ENCODE measurements around the gene TLCD2. TPM values are rescaled to one million over a fixed set of nuclear protein-coding genes. Genes with fewer than 3 reads are reported as not detected.

TLCD2 gene
- total RNA-seq, 6 experiments from 2014 or later, result 2.7 to 3.8 (median 3.2) TPM

GRCh38 chr17:1732833-1733321 lies 22.7 kb upstream of the TLCD2 start:
- H3K4me3 Mint-ChIP-seq, result no peak overlapping the region
- H3K27me3 Mint-ChIP-seq (ENCODE audit: insufficient read depth), result peaks cover 4% of the 10 kb centered on the region
- H3K9me3 Mint-ChIP-seq, result no peaks in the 10 kb centered on the region
- peaks cover 20% of the 10 kb centered on the region for H3K36me3 Mint-ChIP-seq (ENCODE audit: low read depth)
- H3K27ac Mint-ChIP-seq, result no peak overlapping the region
- H3K4me1 Mint-ChIP-seq (ENCODE audit: low read depth), result peaks cover 16% of the 10 kb centered on the region
- TF ChIP-seq CTCF (IDR thresholded peaks at IDR 0.05), result no peak
- no peak for DNase-seq

GRCh38 chr17:1732241-1732832 lies 22.2 kb upstream of the TLCD2 start:
- H3K9me3 Mint-ChIP-seq, result no peaks in the 10 kb centered on the region
- H3K36me3 Mint-ChIP-seq (ENCODE audit: low read depth), result peaks cover 16% of the 10 kb centered on the region
- TF ChIP-seq CTCF (IDR thresholded peaks at IDR 0.05), result no peak
- peaks cover 4% of the 10 kb centered on the region for H3K27me3 Mint-ChIP-seq (ENCODE audit: insufficient read depth)
- no peak for DNase-seq
- H3K4me3 Mint-ChIP-seq, result no peak overlapping the region
- H3K4me1 Mint-ChIP-seq (ENCODE audit: low read depth), result peaks cover 16% of the 10 kb centered on the region
- H3K27ac Mint-ChIP-seq, result no peak overlapping the region

- peaks cover 4% of the 10 kb centered on the region for H3K27me3 Mint-ChIP-seq (ENCODE audit: insufficient read depth)
- peak overlapping the region; percentile 90 for H3K27ac Mint-ChIP-seq
- H3K9me3 Mint-ChIP-seq, result no peaks in the 10 kb centered on the region
- peaks cover 16% of the 10 kb centered on the region for H3K4me1 Mint-ChIP-seq (ENCODE audit: low read depth)
- no peak for DNase-seq
- H3K36me3 Mint-ChIP-seq (ENCODE audit: low read depth), result peaks cover 11% of the 10 kb centered on the region
- no peak for TF ChIP-seq CTCF (IDR thresholded peaks at IDR 0.05)
- 0 out of 2 replicates have a peak overlapping the region, but pooled peaks have one; percentile 25 for H3K4me3 Mint-ChIP-seq
Observed at GRCh38 chr17:1731194-1731506, 21.0 kb upstream of the TLCD2 start.

- TF ChIP-seq CTCF (IDR thresholded peaks at IDR 0.05), result no peak
- DNase-seq, result peak; percentile 82
- 0 out of 2 replicates have a peak overlapping the region, but pooled peaks have one; percentile 25 for H3K4me3 Mint-ChIP-seq
- peak overlapping the region; percentile 90 for H3K27ac Mint-ChIP-seq
- no peaks in the 10 kb centered on the region for H3K9me3 Mint-ChIP-seq
- H3K27me3 Mint-ChIP-seq (ENCODE audit: insufficient read depth), result peaks cover 4% of the 10 kb centered on the region
- H3K36me3 Mint-ChIP-seq (ENCODE audit: low read depth), result peaks cover 14% of the 10 kb centered on the region
- peaks cover 18% of the 10 kb centered on the region for H3K4me1 Mint-ChIP-seq (ENCODE audit: low read depth)
Observed at GRCh38 chr17:1730326-1731193, 20.4 kb upstream of the TLCD2 start.

- Mint-ChIP-seq H3K4me3 (peak overlapping the region; percentile 31; the same call in 1 of the 2 replicates), H3K4me1 (ENCODE audit: low read depth) (peaks cover 20% of the 10 kb centered on the region), H3K36me3 (ENCODE audit: low read depth) (peaks cover 15% of the 10 kb centered on the region), H3K27me3 (ENCODE audit: insufficient read depth) (peaks cover 4% of the 10 kb centered on the region), H3K27ac (peak overlapping the region; percentile 19; the same call in 1 of the 2 replicates), H3K9me3 (no peaks in the 10 kb centered on the region)
- TF ChIP-seq CTCF (IDR thresholded peaks at IDR 0.05), result no peak
- no peak for DNase-seq
Observed at GRCh38 chr17:1729966-1730325, 19.8 kb upstream of the TLCD2 start.

All from HFFc6 (cell line).